Measurements from ENCODE around the gene FSTL5. TPM values are rescaled to one million over a fixed set of nuclear protein-coding genes. Genes with fewer than 3 reads are reported as not detected.

Gene FSTL5
- total RNA-seq, 1 experiment from 2014 or later = not detected

DNA sequence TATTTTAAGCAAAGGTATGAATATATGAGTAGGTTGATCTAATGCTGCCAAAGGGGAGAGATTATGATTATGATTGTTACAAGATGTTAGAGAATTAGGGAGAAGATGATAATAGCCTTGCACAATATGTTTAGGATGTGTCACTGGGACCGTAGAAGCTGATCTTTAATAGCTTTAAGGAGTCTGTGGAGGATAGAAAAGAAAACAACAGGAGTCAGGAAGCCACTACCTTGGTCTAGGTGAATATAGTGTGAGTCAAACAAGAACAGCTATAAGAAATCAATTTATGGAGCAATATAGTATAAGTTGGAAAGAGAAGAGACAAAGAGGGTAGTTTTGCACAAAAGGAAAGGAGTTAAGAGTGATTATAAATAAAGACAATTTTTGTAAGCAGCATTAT is 232.7 kb downstream of the FSTL5 start:
- no peaks in the 10 kb centered on the region for H3K23me2 ChIP-seq (ENCODE audit: insufficient read length, low read depth, low read length, poor library complexity, severe bottlenecking)
- no peak for DNase-seq
- H3K79me1 ChIP-seq (ENCODE audit: insufficient read depth, low read depth, low read length, poor library complexity, severe bottlenecking) = no peaks in the 10 kb centered on the region
- H3K4me2 ChIP-seq (ENCODE audit: insufficient read depth, insufficient read length, low read length) = no peak overlapping the region
- H3K36me3 Mint-ChIP-seq (ENCODE audit: insufficient read depth in 1 of 3, low read depth in 3 of 3) = no peaks in the 10 kb centered on the region
- no peak overlapping the region for H2BK120ac ChIP-seq (ENCODE audit: low read depth, low read length, poor library complexity, severe bottlenecking)
- no peaks in the 10 kb centered on the region for H3K9me3 ChIP-seq (ENCODE audit: control insufficient read depth, low read depth, low read length)
- no peak overlapping the region for H3K4ac ChIP-seq (ENCODE audit: low read depth, low read length)
- no peak overlapping the region for H4K5ac ChIP-seq (ENCODE audit: insufficient read length, low read depth, low read length)
- no peaks in the 10 kb centered on the region for H3K27me3 ChIP-seq (ENCODE audit: insufficient read depth, low read length)
- no peaks in the 10 kb centered on the region for H3K27me3 Mint-ChIP-seq (ENCODE audit: low read depth)
- no peaks in the 10 kb centered on the region; the same call in 1 of the 2 replicates for H3K4me1 ChIP-seq (ENCODE audit: insufficient read depth, low read length)
- H3K27ac Mint-ChIP-seq = no peak overlapping the region
- no peak overlapping the region for H2BK15ac ChIP-seq (ENCODE audit: low read depth, low read length)
- H3K79me2 ChIP-seq (ENCODE audit: insufficient read depth, low read length) = no peaks in the 10 kb centered on the region
- H3K18ac ChIP-seq (ENCODE audit: insufficient read length, low read depth, low read length) = no peak overlapping the region
- no peaks in the 10 kb centered on the region for H3K9me3 Mint-ChIP-seq
- H3K9ac ChIP-seq (ENCODE audit: extremely low read depth, insufficient read length, low read length) = no peak overlapping the region
- no peak overlapping the region for H2BK12ac ChIP-seq (ENCODE audit: insufficient read length, low read depth, low read length)
- no peak overlapping the region for H3K14ac ChIP-seq (ENCODE audit: insufficient read depth, low read length)
- H2BK5ac ChIP-seq (ENCODE audit: insufficient read length, low read length) = no peak overlapping the region
- no peak overlapping the region for H2AK5ac ChIP-seq (ENCODE audit: insufficient read length, low read length)
- no peak overlapping the region for H3K56ac ChIP-seq (ENCODE audit: insufficient read length, low read depth, low read length)
- no peak overlapping the region for H3K4me3 Mint-ChIP-seq
- H3K4me1 Mint-ChIP-seq = peaks cover 10 to 13% of the 10 kb centered on the region in 2 experiments
- H3T11ph ChIP-seq (ENCODE audit: low read length) = no peak overlapping the region
- H4K91ac ChIP-seq (ENCODE audit: insufficient read length, low read depth, low read length) = no peak overlapping the region
- no peak overlapping the region for H4K8ac ChIP-seq (replicated peaks; ENCODE audit: insufficient read length, low read depth, low read length)
- no peak overlapping the region for H2AFZ ChIP-seq (ENCODE audit: low read length)
- H2BK20ac ChIP-seq (ENCODE audit: low read depth, low read length, poor library complexity, severe bottlenecking) = no peak overlapping the region
- no CpG with 5 or more reads among the region's 1 CpG for WGBS (ENCODE audit: extremely low coverage, insufficient read length, low lambda C conversion rate)
- H4K20me1 ChIP-seq (ENCODE audit: control insufficient read depth, insufficient read depth, insufficient read length) = no peaks in the 10 kb centered on the region
- H3K27ac ChIP-seq (ENCODE audit: insufficient read length, low read depth, low read length) = no peak overlapping the region
- TF ChIP-seq, protein P1, sequence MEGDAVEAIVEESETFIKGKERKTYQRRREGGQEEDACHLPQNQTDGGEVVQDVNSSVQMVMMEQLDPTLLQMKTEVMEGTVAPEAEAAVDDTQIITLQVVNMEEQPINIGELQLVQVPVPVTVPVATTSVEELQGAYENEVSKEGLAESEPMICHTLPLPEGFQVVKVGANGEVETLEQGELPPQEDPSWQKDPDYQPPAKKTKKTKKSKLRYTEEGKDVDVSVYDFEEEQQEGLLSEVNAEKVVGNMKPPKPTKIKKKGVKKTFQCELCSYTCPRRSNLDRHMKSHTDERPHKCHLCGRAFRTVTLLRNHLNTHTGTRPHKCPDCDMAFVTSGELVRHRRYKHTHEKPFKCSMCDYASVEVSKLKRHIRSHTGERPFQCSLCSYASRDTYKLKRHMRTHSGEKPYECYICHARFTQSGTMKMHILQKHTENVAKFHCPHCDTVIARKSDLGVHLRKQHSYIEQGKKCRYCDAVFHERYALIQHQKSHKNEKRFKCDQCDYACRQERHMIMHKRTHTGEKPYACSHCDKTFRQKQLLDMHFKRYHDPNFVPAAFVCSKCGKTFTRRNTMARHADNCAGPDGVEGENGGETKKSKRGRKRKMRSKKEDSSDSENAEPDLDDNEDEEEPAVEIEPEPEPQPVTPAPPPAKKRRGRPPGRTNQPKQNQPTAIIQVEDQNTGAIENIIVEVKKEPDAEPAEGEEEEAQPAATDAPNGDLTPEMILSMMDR (conservative IDR thresholded peaks at IDR 0.05) = no peak
- no peak overlapping the region for H3K23ac ChIP-seq (ENCODE audit: insufficient read length, low read depth, low read length)

All from H9 (cell line).